ENCODE measurements around the gene PEPD.

PEPD gene

DNA sequence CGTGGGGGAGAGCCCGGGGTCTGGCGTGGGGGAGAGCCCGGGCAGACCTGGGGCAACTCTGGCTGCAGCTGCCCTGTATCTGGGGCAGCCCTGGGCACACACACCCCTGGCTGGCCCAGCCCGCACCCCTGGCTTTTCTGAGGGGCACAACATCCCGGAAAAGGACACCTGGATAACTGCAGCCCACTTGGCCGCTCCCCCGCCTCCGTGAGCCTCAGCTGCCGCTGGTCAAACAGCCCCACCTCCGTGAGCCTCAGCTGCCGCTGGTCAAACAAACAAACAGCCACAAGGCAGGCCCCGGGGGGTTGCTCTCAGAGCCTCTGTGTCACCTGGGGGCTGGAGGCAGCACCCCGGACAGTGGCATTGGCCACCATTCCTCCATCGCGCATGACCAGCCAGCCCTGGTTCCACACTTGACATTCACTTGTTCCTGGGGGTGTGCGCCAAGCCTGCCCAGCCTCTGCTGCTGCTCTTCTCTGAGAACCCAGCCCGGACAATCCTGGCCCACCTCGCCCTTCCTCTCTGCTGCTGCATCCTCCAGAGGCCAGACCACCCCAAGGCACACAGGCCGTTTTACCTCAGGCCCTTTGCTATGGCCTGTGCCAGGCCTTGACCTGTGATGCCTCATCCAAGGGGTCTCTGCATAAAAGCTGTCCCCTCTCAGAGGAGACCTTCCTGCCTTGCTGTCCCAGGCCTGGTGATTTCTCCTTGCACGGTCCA is 128.1 kb downstream of the PEPD start:
- no peak for DNase-seq

DNA sequence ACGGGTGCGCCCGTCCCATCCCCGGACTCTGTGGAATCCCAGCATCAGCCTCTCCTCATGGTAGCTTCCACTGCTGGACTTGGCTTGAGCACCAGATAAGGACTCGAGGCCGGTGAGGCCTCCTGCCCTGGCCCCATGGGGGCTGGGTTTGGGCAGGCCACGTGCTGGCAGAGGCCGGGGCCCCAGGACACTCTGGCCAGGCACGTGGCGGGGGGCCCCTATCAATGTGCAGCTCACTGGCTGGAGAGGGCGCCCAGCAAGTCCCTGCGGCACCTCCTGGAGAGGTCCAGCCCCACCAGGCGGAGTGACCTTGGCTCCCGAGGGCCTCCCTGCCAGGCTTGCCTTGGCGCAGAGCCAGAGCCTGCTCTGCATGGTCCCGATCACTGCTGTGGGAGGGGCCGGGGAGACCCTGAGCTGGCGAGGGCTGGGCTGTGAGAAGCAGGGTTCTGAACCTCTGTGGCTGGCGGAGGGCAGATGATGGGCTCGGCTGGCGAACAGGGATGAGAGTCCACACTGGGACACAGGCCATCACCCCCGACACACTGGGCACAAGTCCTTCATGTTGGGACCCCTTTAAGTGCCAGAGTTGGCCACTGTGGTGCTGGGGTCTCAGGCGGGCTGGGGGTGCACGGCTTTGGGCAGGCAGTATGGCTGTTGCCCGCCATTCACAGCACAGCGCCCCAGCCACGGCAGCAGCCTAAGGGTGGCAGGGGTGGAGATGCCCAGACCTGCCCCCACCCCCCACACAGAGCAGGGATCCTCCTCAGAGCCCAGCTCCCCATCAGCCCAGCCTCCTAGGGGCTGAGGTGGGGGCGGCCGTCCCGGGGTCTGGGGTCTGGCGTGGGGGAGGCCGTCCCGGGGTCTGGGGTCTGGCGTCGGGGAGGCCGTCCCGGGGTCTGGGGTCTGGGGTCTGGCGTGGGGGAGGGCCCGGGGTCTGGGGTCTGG is 129.0 kb downstream of the PEPD start:
- no peak for DNase-seq

DNA sequence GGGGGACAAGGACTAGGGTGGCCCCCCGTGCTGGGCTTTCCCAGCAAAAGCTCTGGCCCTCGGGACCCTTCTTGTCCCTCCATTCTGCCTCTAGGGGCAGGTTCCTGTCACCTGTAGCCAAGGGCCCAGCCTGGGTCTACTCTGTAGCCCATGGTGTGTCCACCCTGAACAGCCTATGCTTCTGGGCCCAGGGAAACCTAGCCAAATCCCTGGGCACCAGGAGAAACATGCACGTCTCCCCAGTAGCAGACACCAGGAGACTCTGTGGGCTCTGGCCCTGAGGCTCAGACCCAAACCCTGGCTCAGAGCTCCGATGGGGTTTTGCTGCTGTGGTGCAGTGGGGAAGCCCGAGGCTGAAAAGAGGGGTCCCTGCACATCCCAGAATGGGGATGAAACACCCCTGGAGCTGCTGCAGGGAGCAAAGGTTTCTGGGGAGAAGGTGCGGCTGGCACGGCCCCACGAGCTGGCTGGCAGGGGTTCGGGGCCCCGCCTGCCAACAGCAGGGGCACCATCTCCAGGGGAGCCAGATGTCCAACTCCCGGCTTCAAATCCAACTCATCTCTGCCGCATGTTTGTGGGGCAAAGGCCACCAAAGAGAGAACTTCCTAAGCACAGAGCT is 129.9 kb downstream of the PEPD start:
- DNase-seq = no peak

DNA sequence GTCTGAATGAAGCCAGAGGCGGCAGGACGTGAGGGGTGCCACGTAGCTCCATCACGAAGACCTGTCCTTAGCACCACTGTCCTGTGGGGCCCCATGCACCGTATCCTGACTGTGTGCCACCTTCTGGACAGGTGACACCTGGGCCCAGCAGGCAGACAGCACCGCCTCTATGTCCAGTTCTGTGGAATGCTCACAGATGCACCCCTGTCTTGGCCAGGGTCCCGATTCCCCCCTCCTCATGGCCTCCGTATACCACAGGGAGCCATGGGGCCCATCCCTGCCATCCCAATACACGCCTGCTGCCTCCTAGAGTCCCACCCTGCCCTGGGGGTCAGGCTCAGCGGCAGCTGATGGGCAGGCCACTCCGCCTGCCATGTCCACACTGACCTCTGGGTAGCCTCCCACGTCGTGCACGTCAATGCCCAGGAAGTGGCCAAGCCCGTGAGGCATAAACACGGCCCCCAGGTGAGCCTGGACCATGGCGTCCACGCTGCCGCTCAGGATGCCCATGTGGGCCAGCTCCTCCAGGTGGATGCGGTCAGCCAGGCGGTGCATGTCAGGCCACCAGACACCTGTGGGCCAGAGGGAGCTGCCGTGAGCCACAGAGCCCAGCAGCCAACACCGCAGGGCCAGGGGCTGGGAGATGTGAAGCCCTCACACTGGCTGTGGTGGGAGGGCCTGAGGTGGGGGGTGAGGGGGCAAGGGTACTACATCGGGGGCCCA is 130.5 kb downstream of the PEPD start:
- no peak for DNase-seq

- no peak for DNase-seq
These were observed 131.3 kb downstream of the PEPD start for GRCh38 chr19:33390101-33390907.

- no peak for DNase-seq
These were observed 132.0 kb downstream of the PEPD start for GRCh38 chr19:33389421-33390100.

DNA sequence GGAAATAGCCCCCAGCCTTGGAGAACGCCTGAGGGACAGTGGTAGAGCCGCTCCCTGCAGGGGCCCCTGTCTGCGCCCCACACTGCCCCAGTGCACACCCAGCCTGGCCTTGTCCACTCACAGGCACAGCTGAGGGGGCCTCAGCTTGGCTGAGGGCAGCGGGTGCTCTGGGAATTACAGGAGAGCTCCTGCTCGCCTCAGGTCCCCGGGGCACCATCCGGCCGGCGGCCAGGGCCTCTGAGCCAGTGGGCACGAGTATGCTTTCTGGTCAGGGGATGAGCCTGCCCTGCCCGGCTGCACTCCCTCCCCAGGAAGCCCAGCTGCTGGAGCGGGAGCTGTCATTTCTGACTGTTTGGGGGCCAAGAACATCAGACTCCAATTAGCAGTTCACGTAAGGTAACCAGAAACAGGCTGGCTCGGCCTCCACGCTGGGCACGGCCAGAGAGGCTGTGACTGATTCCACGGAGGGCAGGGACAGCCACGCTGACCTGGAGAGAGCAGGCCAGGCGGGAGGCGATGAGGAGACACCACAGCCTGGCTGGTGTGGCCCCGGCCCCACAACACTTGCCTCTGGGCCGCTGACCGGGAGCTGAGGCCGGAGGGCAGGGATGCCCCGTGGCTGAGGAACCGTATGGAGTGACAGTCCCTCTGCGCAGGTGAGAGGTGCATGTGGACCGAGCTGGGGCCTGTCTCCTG is 132.7 kb downstream of the PEPD start:
- DNase-seq = no peak

DNA sequence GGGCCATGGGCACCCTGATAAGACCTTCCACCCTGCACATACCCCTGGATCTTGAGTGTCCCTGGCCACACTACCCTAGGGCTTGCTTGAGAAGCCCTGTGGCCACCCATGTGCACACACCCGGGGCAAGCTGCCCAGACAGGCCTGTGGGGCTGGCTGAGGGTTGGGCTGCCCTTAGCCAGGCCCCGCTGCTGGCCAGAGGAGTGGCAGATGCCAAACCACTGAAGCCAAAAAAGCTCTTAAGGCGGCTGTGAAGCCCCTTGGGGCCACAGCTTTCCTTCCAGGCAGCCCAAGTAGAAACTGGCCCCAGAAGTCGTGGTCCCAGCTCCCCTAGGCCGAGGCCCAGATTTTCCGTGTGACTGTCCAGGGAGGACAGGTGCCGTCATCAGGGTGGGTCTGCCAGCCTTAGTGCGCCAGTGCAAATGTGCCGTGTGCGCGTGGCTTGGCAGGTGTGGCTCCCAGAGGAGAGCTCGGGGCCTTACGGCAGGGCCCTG is 133.3 kb downstream of the PEPD start:
- no peak for DNase-seq

GRCh38 chr19:33387351-33388230 is 134.0 kb downstream of the PEPD start:
- no peak for DNase-seq

- DNase-seq = no peak
These were observed 135.2 kb downstream of the PEPD start for GRCh38 chr19:33386361-33386858.

DNA sequence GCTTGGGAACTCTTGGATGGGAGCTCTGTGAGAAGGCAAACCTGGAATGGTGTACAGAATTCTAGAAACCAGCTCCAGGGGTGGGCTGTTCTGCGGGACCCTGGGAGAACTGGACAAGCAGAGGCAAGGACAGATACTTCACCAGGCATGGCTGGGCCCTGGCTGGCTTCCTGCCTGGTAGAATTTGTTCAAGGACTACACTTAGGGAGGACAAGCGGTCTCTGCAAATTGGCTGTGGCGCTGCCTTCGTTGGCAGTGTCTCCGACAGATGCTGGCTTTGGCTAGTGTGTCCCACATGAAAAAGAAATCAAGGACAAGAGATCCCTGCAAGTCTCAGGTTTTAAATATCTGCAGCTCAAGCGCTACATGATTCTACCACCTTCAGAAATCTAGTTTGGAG is 135.6 kb downstream of the PEPD start:
- DNase-seq = no peak

- no peak for DNase-seq
These were observed 136.6 kb downstream of the PEPD start for GRCh38 chr19:33384983-33385382.

GRCh38 chr19:33383720-33384292 is 137.8 kb downstream of the PEPD start:
- no peak for DNase-seq

- no peak for DNase-seq
These were observed 138.6 kb downstream of the PEPD start for GRCh38 chr19:33382982-33383381.

DNA sequence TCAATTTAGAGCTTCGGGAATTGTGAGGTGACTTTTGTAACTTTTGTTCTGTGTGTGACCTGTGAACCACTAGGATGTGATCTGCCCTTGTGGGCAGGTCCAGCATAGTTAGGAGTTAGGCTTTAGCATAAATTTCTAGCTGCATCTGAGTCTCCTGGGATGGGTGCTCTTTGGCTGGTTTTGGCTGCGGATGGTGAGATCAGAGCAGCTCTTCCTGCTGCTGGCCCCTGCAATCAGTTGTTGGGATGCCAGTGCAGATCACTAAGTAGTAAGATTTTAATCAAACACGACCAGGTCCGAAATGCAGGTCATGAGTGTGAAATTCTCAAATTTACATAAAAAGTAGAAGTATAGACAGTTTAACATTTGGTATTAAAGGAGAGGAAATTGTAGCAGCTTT is 139.6 kb downstream of the PEPD start:
- DNase-seq = no peak

- no peak for DNase-seq
These were observed 140.5 kb downstream of the PEPD start for GRCh38 chr19:33381101-33381500.

DNA sequence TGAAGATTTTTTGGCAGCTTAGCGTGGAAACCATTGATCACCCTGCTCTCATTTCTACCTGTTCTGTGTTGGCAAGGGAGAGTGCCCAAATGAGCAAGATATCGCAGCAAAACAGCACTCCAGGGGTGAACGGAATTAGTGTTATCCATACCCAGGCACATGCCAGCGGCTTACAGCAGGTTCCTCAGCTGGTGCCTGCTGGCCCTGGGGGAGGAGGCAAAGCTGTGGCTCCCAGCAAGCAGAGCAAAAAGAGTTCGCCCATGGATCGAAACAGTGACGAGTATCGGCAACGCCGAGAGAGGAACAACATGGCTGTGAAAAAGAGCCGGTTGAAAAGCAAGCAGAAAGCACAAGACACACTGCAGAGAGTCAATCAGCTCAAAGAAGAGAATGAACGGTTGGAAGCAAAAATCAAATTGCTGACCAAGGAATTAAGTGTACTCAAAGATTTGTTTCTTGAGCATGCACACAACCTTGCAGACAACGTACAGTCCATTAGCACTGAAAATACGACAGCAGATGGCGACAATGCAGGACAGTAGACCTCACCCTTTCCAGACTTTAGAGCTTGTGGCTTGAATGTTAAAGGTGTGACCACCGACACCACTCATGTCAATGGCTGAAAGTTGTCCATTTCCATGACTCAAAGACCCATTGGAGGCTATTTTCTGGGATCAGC is 142.3 kb downstream of the PEPD start:
- no peak for DNase-seq
